Measurements from ENCODE around the gene PCDHA10.

PCDHA10 gene

GRCh38 chr5:140883927-140884697 is 28.4 kb downstream of the PCDHA10 start:
- DNase-seq: no peak

- no peak for DNase-seq
Measured at GRCh38 chr5:140916325-140916724, 60.6 kb downstream of the PCDHA10 start.
